Endothelial cell of umbilical vein (primary cell): ENCODE results near the gene WASF3. TPM values are rescaled to one million over a fixed set of nuclear protein-coding genes. Genes with fewer than 3 reads are reported as not detected.

Experiments used
- BruUV-seq: library from RNA; stranded (reverse); fragments of 400-500 nt; replicated peaks from 2 replicates; lab custom pipeline; 2021; lab: Mats Ljungman, UMichigan
- CTCF ChIA-PET: fragments of 300-600, 350-600 bp; sonication (Branson Sonifier 250); formaldehyde crosslinking; loops from one replicate; lab custom pipeline; 2021; ENCODE audit warnings: antibody characterized with exemption, inconsistent platforms; lab: Charles Lee
- POLR2A ChIA-PET: fragments of 300-600, 350-600 bp; sonication (Branson Sonifier 250); formaldehyde crosslinking; loops from one replicate; lab custom pipeline; 2021; ENCODE audit warnings: antibody characterized with exemption, inconsistent platforms; lab: Charles Lee
- DNase-seq: peaks from one replicate; pipeline ENCODE4 v3.0.0-alpha.2; 2011; ENCODE audit warnings: low read depth, low spot score
- FAIRE-seq: peaks from 2 replicates; lab custom pipeline; 2011; peaks lifted over from hg19 to GRCh38; lab: Jason Lieb, UNC
- H2AFZ ChIP-seq: 2 replicates; pipeline ENCODE4 v1.6.0; 2012; ENCODE audit warnings: low read depth, low read length, control low read depth, inconsistent platforms
- H3K27ac ChIP-seq: 2 replicates; pipeline ENCODE4 v1.5.1; 2011; ENCODE audit warnings: low read depth, mild to moderate bottlenecking, control low read depth, low read length, moderate library complexity; ENCODE audit not compliant: insufficient read depth
- H3K27me3 ChIP-seq, 2 experiments: 2 replicates each; pipeline versions ENCODE4 v1.6.0 to v1.6.1; 2011; ENCODE audit warnings: low read length in 2 of 2, mixed read lengths in 1 of 2; ENCODE audit not compliant: control insufficient read depth in 2 of 2, insufficient read depth in 2 of 2
- H3K36me3 ChIP-seq, 2 experiments: 2 replicates in 1 of 2; 3 replicates in 1 of 2; pipeline ENCODE4 v1.5.1; 2011; ENCODE audit warnings: low read length in 2 of 2, mild to moderate bottlenecking in 1 of 2, moderate library complexity in 1 of 2; ENCODE audit not compliant: control insufficient read depth in 2 of 2, insufficient read depth in 2 of 2; ENCODE audit errors: extremely low read depth in 1 of 2
- H3K4me1 ChIP-seq: 3 replicates; pipeline ENCODE4 v1.5.1; 2011; ENCODE audit warnings: mild to moderate bottlenecking, low read length; ENCODE audit not compliant: control insufficient read depth, insufficient read depth; ENCODE audit errors: extremely low read depth
- H3K4me2 ChIP-seq: 2 replicates; pipeline ENCODE4 v1.6.1; 2011; ENCODE audit warnings: low read length, control low read depth, mixed read lengths; ENCODE audit not compliant: insufficient read depth
- H3K4me3 ChIP-seq, 3 experiments: fragments of 200-600 bp in 1 of 3; sonication (generic), shearing (Covaris generic) in 1 of 3; replicated peaks in 1 of 3; 2 replicates each; pipeline ENCODE4 v1.5.1; 2011 to 2016; ENCODE audit warnings: control low read depth in 3 of 3, low read length in 3 of 3, mild to moderate bottlenecking in 2 of 3, inconsistent platforms in 1 of 3, low read depth in 1 of 3, moderate library complexity in 1 of 3; ENCODE audit not compliant: insufficient read depth in 1 of 3
- H3K79me2 ChIP-seq: 2 replicates; pipeline ENCODE4 v1.6.0; 2012; ENCODE audit warnings: low read length, inconsistent platforms; ENCODE audit not compliant: control insufficient read depth, insufficient read depth
- H3K9ac ChIP-seq: replicated peaks from 2 replicates; pipeline ENCODE3; 2011; ENCODE audit warnings: low read length, control low read depth; ENCODE audit not compliant: insufficient read depth; ENCODE audit errors: extremely low read depth
- H3K9me1 ChIP-seq: replicated peaks from 3 replicates; pipeline ENCODE4 v1.6.0; 2011; ENCODE audit warnings: mild to moderate bottlenecking, low read length; ENCODE audit not compliant: control insufficient read depth, insufficient read depth; ENCODE audit errors: extremely low read depth
- H3K9me3 ChIP-seq: replicated peaks from 2 replicates; pipeline ENCODE4 v1.5.1; 2012; ENCODE audit warnings: low read length, inconsistent platforms; ENCODE audit not compliant: control insufficient read depth, insufficient read depth
- H4K20me1 ChIP-seq: replicated peaks from 2 replicates; pipeline ENCODE3; 2011; ENCODE audit warnings: mild to moderate bottlenecking, low read length; ENCODE audit not compliant: control insufficient read depth, insufficient read depth; ENCODE audit errors: extremely low read depth
- EZH2 ChIP-seq: IDR thresholded peaks from 2 replicates; pipeline ENCODE4 v1.6.1; 2012; ENCODE audit warnings: borderline replicate concordance, low read depth, mild to moderate bottlenecking, moderate library complexity, low read length, inconsistent platforms; ENCODE audit not compliant: severe bottlenecking
- FOS ChIP-seq: IDR thresholded peaks from 2 replicates; pipeline ENCODE4 v1.6.1; 2011; ENCODE audit warnings: mild to moderate bottlenecking, low read length, moderate library complexity, borderline replicate concordance; ENCODE audit not compliant: insufficient read depth
- GATA2 ChIP-seq: IDR thresholded peaks from 2 replicates; pipeline ENCODE4 v1.7.0; 2011; ENCODE audit warnings: low read depth, mild to moderate bottlenecking, moderate library complexity, mixed read lengths, low read length; ENCODE audit not compliant: insufficient read length, insufficient read depth
- JUN ChIP-seq: IDR thresholded peaks from 2 replicates; pipeline ENCODE4 v1.6.1; 2011; ENCODE audit warnings: borderline replicate concordance, low read depth; ENCODE audit not compliant: insufficient read length, insufficient read depth
- MYC ChIP-seq: IDR thresholded peaks from one replicate; pipeline ENCODE4 v1.6.1; 2011; ENCODE audit warnings: mild to moderate bottlenecking, low read depth, low read length
- POLR2A ChIP-seq: IDR thresholded peaks from 2 replicates; pipeline ENCODE4 v1.6.1; 2012; ENCODE audit warnings: low read depth, mild to moderate bottlenecking, control low read depth, low read length
- POLR2AphosphoS5 ChIP-seq: IDR thresholded peaks from 2 replicates; pipeline ENCODE4 v1.6.1; 2012; ENCODE audit warnings: low read depth, mild to moderate bottlenecking, control low read depth, low read length, moderate library complexity; ENCODE audit not compliant: insufficient read depth
- dilution Hi-C: fragments of 300-500 bp; cut with MboI; formaldehyde crosslinking; loops from one replicate; pipeline ENCODE4 v1.15.0; 2019; ENCODE audit warnings: low sequenced_read_pairs; ENCODE audit not compliant: extremely low pct_ligation_motif_present
- intact Hi-C: fragments of 100-400 bp; cut with micrococcal nuclease; formaldehyde crosslinking; loops from one replicate; pipeline ENCODE4 v1.10.0; 2022
- polyA plus RNA-seq, 4 experiments: library from polyadenylated mRNA; depleted of rRNA in 3 of 4; stranded (reverse) in 3 of 4; unstranded in 1 of 4; fragments of >200 nt; gene quantifications; 2 replicates each; pipeline versions ENCODE4 v1.2.1 to v1.2.3, GENCODE V29; 2011 to 2012; ENCODE audit warnings: missing spikeins in 1 of 4
- total RNA-seq: library from RNA; stranded (reverse); gene quantifications from 2 replicates; pipeline ENCODE4 v1.2.3, GENCODE V29; 2021
- TF ChIP-seq, protein P1 (sequence below): IDR thresholded peaks from 2 replicates; pipeline ENCODE4 v1.6.1; 2011; ENCODE audit not compliant: insufficient read depth, insufficient read length
- TF ChIP-seq, protein P2 (sequence below), 2 donors: IDR thresholded peaks; 1 replicate in 1 of 2; 2 replicates in 1 of 2; pipeline ENCODE4 v1.5.1; 2011; ENCODE audit warnings: low read length in 2 of 2, mild to moderate bottlenecking in 2 of 2, moderate library complexity in 2 of 2, control low read depth in 1 of 2, inconsistent platforms in 1 of 2, low read depth in 1 of 2; ENCODE audit not compliant: insufficient read depth in 1 of 2; ENCODE audit errors: extremely low read depth in 1 of 2

WASF3 gene
- total and polyA plus RNA-seq, 2 donors (not counting 3 experiments of a cell fraction or from before 2014, with no cell fraction given): 18.5 to 32.4 TPM

DNA sequence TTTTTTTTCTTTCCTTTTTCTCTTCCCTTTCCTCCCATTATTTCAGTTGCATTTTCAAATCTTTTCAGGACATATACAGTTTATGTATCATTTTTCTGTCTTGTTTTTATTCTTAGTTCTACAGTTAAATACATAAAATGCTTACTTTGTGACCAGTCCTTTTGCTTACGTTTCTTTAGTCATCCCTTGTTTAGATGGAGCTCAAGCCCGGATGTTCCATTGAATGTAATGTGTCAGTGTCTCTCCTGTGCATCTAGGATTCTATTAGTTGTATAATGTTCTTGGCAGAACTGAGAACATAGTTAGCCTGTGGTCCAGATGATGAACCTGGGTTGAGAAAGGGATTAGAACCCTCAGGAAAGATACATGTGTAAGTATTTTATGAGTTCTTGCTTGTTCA, 17.8 kb downstream of the WASF3 start:
- POLR2A ChIA-PET: no interaction called here
- Histone ChIP-seq H2AFZ (no peak overlapping the region), H3K27ac (no peak overlapping the region), H3K9ac (no peak overlapping the region), H3K9me1 (no peaks in the 10 kb centered on the region), H3K4me2 (no peak overlapping the region), H3K79me2 (peaks cover 57% of the 10 kb centered on the region), H3K4me1 (no peaks in the 10 kb centered on the region), H3K9me3 (no peaks in the 10 kb centered on the region), H3K4me3 (no peak overlapping the region), H3K27me3 (no peaks in the 10 kb centered on the region), H3K36me3 (peaks cover 0 to 2% of the 10 kb centered on the region in 2 experiments), H4K20me1 (peaks cover 7% of the 10 kb centered on the region)
- BruUV-seq: no TSS peak
- no peak for DNase-seq
- CTCF ChIA-PET: no interaction called here
- TF ChIP-seq POLR2A: no peak
- TF ChIP-seq, protein P1, sequence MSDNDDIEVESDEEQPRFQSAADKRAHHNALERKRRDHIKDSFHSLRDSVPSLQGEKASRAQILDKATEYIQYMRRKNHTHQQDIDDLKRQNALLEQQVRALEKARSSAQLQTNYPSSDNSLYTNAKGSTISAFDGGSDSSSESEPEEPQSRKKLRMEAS: no peak
- TF ChIP-seq EZH2: no peak
- TF ChIP-seq JUN: no peak
- TF ChIP-seq MYC: no peak
- TF ChIP-seq GATA2: no peak
- TF ChIP-seq, protein P2, sequence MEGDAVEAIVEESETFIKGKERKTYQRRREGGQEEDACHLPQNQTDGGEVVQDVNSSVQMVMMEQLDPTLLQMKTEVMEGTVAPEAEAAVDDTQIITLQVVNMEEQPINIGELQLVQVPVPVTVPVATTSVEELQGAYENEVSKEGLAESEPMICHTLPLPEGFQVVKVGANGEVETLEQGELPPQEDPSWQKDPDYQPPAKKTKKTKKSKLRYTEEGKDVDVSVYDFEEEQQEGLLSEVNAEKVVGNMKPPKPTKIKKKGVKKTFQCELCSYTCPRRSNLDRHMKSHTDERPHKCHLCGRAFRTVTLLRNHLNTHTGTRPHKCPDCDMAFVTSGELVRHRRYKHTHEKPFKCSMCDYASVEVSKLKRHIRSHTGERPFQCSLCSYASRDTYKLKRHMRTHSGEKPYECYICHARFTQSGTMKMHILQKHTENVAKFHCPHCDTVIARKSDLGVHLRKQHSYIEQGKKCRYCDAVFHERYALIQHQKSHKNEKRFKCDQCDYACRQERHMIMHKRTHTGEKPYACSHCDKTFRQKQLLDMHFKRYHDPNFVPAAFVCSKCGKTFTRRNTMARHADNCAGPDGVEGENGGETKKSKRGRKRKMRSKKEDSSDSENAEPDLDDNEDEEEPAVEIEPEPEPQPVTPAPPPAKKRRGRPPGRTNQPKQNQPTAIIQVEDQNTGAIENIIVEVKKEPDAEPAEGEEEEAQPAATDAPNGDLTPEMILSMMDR (IDR thresholded peaks at IDR 0.05; ENCODE audit: extremely low read depth in 1 of 2, insufficient read depth in 1 of 2, low read depth in 1 of 2, low read length in 2 of 2): no peak
- no peak for TF ChIP-seq POLR2AphosphoS5
- no peak for TF ChIP-seq FOS
- intact Hi-C loops: no loop called here
- no peak for FAIRE-seq
- dilution Hi-C loops: no loop called here
